Lower lobe of right lung (tissue), 2 donors: ENCODE results near the gene PEX7. TPM values are rescaled to one million over a fixed set of nuclear protein-coding genes. Genes with fewer than 3 reads are reported as not detected.

ENCODE experiments used
- ATAC-seq, 2 donors: fragments of 200-7000 bp; cut with Tn5 transposase; one replicate each; pipeline ENCODE4 v1.9.1; 2020 to 2022; ENCODE audit warnings: mild to moderate bottlenecking in 2 of 2, moderate library complexity in 2 of 2
- DNase-seq: peaks from one replicate; pipeline ENCODE4 v3.0.0-alpha.2; 2020
- H3K27ac ChIP-seq: fragments of 200-600 bp; one replicate; pipeline ENCODE4 v1.8.0; 2022
- H3K27me3 ChIP-seq: fragments of 200-600 bp; one replicate; pipeline ENCODE4 v1.8.0; 2022; ENCODE audit warnings: low read depth
- H3K36me3 ChIP-seq: fragments of 200-600 bp; one replicate; pipeline ENCODE4 v1.8.0; 2022; ENCODE audit warnings: mild to moderate bottlenecking
- H3K4me1 ChIP-seq: fragments of 200-600 bp; one replicate; pipeline ENCODE4 v1.8.0; 2022
- H3K4me3 ChIP-seq: fragments of 200-600 bp; one replicate; pipeline ENCODE4 v1.8.0; 2022; ENCODE audit warnings: mild to moderate bottlenecking
- H3K9me3 ChIP-seq: fragments of 200-600 bp; one replicate; pipeline ENCODE4 v1.8.0; 2022
- CTCF ChIP-seq: fragments of 200-600 bp; IDR thresholded peaks from one replicate; pipeline ENCODE4 v1.8.0; 2022; ENCODE audit warnings: antibody characterized with exemption, mild to moderate bottlenecking
- intact Hi-C: fragments of 100-400 bp; cut with DNase I; formaldehyde crosslinking; loops from one replicate; pipeline ENCODE4 v1.11.0; 2022
- total RNA-seq: library from RNA; stranded (reverse); fragmentation: NEBNext Ultra II Directional; extraction: Animal tissue kit (Norgen Biotek cat#: 25700); gene quantifications from one replicate; pipeline ENCODE4 v1.2.1, GENCODE V29; 2021
- donor health status: DM: no; HTN: yes; CAD: no; lungs with severe emphysema.

The PEX7 gene
- total RNA-seq, 1 donor from 2014 or later: 5.6 TPM

GRCh38 chr6:136775548-136775947, 46.8 kb upstream of the PEX7 start:
- Histone ChIP-seq H3K9me3 (no peaks in the 10 kb centered on the region), H3K4me1 (peaks cover 53% of the 10 kb centered on the region), H3K4me3 (no peak overlapping the region), H3K27me3 (no peaks in the 10 kb centered on the region), H3K36me3 (no peaks in the 10 kb centered on the region), H3K27ac (peak overlapping the region; percentile 32)
- DNase-seq: no peak
- intact Hi-C loops: no loop called here
- no peak for TF ChIP-seq CTCF
- ATAC-seq: peak; percentile 20 to 57

GRCh38 chr6:136777651-136778050, 44.7 kb upstream of the PEX7 start:
- Histone ChIP-seq H3K36me3 (no peaks in the 10 kb centered on the region), H3K9me3 (no peaks in the 10 kb centered on the region), H3K27ac (no peak overlapping the region), H3K4me1 (peaks cover 54% of the 10 kb centered on the region), H3K4me3 (no peak overlapping the region), H3K27me3 (no peaks in the 10 kb centered on the region)
- no peak for TF ChIP-seq CTCF
- DNase-seq (no peak), ATAC-seq (no peak)
- intact Hi-C loops: no loop called here

GRCh38 chr6:136779682-136780081, 42.7 kb upstream of the PEX7 start:
- no peak for TF ChIP-seq CTCF
- no peaks in the 10 kb centered on the region for H3K27me3 ChIP-seq
- intact Hi-C loops: no loop called here
- H3K9me3 ChIP-seq: no peaks in the 10 kb centered on the region
- H3K4me3 ChIP-seq: no peak overlapping the region
- H3K27ac ChIP-seq: no peak overlapping the region
- no peaks in the 10 kb centered on the region for H3K36me3 ChIP-seq
- DNase-seq (no peak), ATAC-seq (no peak)
- peaks cover 63% of the 10 kb centered on the region for H3K4me1 ChIP-seq

DNA sequence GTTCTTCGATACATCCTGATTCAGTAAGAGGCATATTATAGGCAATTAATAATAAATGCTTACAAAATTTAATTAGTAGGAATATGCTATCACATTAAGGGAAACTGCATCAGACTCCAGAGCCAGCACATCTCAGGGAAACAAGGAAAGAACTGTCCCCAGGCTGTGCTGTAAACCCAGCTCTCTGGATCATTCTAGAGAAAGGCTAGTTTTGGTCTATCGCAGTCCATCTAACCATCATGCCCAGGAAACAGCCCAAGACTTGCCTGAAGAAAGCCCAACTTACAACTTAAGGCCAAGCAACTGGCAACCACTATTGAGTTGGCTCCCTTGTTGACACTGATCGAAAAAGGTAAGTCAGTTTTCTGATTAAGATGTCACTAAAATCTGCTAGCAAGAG, 41.4 kb upstream of the PEX7 start:
- Histone ChIP-seq H3K9me3 (no peaks in the 10 kb centered on the region), H3K27me3 (no peaks in the 10 kb centered on the region), H3K27ac (no peak overlapping the region), H3K4me1 (peaks cover 62% of the 10 kb centered on the region), H3K36me3 (no peaks in the 10 kb centered on the region), H3K4me3 (no peak overlapping the region)
- no peak for TF ChIP-seq CTCF
- DNase-seq: no peak
- ATAC-seq: no peak
- intact Hi-C loops: no loop called here

DNA sequence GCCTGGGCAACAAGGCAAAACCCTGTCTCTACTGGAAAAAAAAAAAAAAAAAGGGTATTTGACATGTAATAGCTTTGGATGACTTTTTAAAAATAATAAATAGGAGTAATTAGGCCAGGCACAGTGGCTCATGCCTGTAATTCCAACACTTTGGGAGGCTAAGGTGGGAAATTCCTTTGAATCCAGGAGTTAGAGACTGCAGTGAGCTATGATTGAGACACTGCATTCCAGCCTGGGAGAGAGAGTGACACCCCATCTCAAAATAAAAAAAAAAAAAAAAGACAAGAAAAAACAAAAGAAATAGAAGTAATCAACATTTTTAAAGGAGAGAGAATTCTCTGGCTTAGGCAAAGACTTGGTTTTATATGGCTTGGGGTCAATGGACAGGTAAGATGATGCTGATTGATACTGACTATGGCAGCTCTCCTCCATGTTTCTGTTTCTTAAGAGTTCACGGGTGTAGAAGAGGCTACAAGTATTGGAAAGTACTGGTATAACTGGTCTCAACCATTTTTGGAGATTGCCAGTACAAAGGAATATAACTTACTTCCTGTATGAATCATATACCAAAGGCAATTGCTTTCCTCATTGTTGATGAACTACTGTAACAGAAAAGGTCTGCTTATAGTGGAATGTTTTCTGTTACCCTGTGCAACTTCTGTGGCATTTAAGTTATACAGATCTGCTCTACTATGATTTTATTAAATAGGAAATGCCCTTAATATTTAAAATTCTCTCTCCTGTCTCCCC, 40.2 kb upstream of the PEX7 start:
- no peaks in the 10 kb centered on the region for H3K9me3 ChIP-seq
- no peaks in the 10 kb centered on the region for H3K36me3 ChIP-seq
- H3K4me3 ChIP-seq: no peak overlapping the region
- H3K27me3 ChIP-seq: no peaks in the 10 kb centered on the region
- peaks cover 75% of the 10 kb centered on the region for H3K4me1 ChIP-seq
- intact Hi-C loops: no loop called here
- no peak for TF ChIP-seq CTCF
- peak; percentile 14 to 34 for ATAC-seq
- no peak for DNase-seq
- H3K27ac ChIP-seq: no peak overlapping the region
